Measurements from ENCODE around the gene RUNDC3A.
"Not testable (repeated sequence)": the region's sequence is repeated elsewhere in the genome, so short reads cannot be mapped to it uniquely, and the experiment has no call there.

The RUNDC3A gene

GRCh38 chr17:44359006-44359405 is 50.6 kb downstream of the RUNDC3A start:
- DNase-seq (ENCODE audit: low read depth, low spot score) = no peak

- DNase-seq (ENCODE audit: low read depth, low spot score) = no peak
Measured at GRCh38 chr17:44359458-44360143, 51.2 kb downstream of the RUNDC3A start.

- no peak for DNase-seq (ENCODE audit: low read depth, low spot score)
Measured at GRCh38 chr17:44360144-44360533, 51.7 kb downstream of the RUNDC3A start.

- DNase-seq (ENCODE audit: low read depth, low spot score) = no peak
Measured at GRCh38 chr17:44360826-44361225, 52.4 kb downstream of the RUNDC3A start.

GRCh38 chr17:44361292-44362260 is 53.2 kb downstream of the RUNDC3A start:
- DNase-seq (ENCODE audit: low read depth, low spot score) = no peak

- no peak for DNase-seq (ENCODE audit: low read depth, low spot score)
Measured at GRCh38 chr17:44362459-44362948, 54.1 kb downstream of the RUNDC3A start.

- no peak for DNase-seq (ENCODE audit: low read depth, low spot score)
Measured at GRCh38 chr17:44362949-44363612, 54.7 kb downstream of the RUNDC3A start.

- no peak for DNase-seq (ENCODE audit: low read depth, low spot score)
Measured at GRCh38 chr17:44363613-44364159, 55.3 kb downstream of the RUNDC3A start, which contains the start of gene FAM171A2. FAM171A2 (minus strand) TSS chr17:44363853; CDS start chr17:44363714, 139 bp downstream.

- not testable (repeated sequence) for DNase-seq (ENCODE audit: low read depth, low spot score)
Measured at GRCh38 chr17:44365051-44365450, 56.6 kb downstream of the RUNDC3A start.

- no peak for DNase-seq (ENCODE audit: low read depth, low spot score)
Measured at GRCh38 chr17:44367231-44367979, 59.0 kb downstream of the RUNDC3A start.
